Inferior parietal cortex (tissue), 1 donor: ENCODE measurements around the gene SND1.
A peak's percentile ranks its signal among the peaks of the same experiment; 100 is the strongest.

Source experiments
- DNase-seq: peaks from one replicate; pipeline ENCODE4 v3.0.0-alpha.2; 2016; ENCODE audit errors: extremely low spot score

SND1 gene

DNA sequence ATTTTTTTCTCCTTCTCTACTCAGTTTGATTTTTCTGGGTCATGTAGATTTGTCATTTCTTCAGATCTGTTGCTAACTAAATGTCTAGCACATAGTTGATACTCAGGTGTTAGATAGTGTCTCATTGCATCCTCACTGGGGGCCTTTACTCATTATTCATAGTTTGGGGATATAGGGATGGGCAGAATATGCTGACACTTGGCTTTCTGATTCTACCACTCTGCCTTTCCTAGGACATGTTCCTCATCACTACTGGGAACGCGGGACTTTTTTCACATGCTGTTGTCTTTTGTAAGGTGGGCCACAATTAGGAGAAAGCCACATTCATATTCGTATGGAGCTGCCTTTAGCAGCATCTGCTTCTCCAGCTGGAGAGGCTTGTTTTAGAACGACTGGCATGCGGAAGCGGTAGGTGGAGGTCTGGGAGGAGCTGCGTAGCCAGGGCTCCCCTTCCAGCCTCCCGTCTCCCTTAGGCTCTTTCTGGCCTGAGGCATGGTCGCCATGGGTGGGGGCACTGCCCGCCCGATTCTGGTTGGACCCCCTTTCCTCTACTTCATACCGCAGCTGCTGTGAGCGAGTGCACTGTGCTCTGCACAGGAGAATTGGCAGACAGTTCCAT lies 78.8 kb downstream of the SND1 start:
- peak; percentile 38 for DNase-seq

DNA sequence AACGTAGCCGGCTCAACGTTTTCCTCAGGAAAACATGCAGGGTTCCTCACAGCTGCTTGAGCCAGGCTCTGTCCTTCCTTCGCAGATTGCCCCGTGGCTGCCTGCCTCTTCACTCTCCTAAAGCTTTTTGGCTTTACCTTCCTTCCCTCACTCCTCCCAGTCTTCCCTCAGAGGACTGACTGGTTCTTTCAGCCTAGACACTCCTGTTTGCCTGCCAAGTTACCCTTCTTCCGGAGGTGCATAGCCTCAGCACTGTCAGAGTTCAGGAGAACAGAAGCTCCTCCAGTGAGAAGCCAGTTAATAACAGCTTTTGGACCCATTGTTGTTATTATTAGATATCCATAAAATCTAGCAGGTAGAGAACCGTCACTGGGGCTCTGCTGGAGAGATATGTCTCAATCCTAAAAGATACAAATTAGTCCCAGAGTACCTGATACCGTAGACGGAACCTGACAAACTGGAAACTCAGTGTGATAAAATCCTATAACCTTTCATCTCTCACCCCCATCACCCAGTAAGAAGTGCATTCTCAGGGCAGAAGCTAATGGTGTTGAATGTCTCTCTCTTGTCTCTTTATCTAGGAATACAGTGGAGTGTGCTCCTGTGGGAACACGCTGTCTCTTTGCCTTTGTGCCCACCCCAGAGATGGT lies 79.6 kb downstream of the SND1 start:
- no peak for DNase-seq

DNA sequence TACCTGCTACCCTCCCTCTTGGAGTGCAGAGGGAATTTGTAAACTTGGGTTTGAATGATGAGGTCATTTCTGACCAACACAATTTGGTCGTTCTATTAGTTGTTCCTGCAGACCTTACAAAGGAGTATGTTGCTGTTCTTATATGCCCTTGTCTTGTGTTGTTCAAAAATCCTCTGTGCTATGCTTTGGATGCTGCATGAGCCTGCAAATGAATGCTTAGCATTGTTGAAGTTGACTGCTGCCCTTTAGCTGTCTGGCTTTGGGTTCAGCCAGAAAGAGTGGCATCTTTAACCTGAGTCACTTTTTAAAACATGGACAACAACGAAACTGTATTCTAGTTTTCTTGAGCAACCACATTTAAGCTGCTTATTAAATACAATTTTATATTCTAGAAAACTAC lies 80.3 kb downstream of the SND1 start:
- no peak for DNase-seq

DNA sequence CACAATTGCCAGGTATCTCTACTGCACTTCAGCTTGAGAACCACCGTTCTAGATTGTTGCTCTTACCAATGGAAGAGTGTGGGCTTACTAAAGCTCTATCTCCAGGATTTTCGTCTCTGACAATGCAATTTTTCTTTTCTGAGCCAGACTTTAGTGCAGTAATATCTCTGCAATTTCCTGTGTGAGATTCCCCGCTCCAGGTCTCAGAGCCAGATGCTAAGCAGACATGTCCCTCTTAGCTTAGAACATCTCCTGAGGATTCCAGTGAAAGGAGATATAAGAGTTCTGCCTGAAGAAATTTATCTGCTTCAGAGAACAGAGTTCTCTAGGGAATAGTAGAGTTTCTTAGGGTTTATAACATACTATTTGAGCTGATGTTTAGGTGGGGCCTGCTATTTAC lies 82.0 kb downstream of the SND1 start:
- no peak for DNase-seq

DNA sequence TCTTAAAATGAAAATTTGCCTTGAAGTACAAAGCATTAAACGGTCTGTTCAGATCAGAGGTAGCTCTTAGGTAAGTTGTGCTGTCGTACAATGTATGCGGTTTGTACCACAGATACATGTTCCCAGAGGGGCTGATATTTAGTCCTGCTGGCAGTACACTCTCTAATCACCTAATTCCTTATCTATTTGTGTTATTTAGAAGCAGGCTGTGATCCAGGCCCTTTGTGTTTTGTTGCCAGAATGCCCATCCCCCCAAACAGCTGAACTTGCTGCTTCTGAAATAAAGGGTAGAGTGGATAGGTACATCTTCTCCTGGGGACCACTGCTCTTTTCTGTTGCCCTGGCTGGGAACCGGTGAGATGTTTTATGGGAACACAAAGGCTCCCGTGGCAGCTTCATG lies 84.5 kb downstream of the SND1 start:
- no peak for DNase-seq

DNA sequence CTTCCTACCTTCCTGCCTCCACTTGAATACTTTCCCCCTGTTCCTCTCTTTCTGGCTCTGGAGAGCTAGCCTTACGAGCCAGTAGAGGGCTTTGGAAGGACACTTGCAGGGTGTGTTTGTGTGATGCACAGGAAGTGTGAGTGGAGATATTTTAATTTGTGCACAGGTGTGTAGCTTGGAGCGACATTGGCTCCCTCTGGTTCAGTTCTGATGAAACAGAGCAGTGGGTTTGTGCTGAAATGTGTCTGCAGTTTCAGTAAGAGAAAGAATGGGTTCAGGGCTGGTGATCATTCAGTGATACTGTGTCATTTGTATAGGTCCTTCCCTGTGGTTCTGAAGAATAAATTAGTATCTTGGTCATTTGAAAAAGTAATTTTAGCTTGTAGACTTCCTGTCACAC lies 86.9 kb downstream of the SND1 start:
- no peak for DNase-seq

DNA sequence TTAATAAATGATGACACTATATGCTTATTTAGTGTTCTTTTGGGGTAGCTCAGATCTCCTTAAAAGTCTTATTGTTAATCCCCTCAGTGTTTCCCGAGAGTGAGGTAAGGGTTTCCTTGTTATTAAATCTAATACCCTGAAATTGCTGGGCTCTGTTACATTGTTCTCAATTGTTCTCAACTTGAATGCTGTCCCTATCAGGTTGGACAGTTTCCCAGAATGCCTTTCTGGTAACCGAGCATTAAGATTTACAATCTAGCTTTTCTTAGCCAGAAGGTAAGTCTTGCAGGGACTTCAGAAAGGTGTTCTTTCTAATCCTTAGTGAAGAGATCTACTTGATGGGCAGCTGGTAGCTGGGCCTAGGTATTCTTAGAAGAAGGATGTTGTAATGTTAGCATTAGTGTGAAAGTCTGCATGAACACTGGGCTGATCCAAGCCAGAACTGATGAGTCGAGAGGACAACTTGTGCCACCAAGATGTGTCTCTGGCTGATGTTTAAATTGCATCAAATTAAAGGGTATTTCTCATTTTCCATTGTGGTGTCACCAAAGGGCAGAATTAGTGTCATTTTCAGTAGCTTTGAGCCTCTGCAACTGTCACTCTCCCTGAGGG lies 89.9 kb downstream of the SND1 start:
- no peak for DNase-seq

DNA sequence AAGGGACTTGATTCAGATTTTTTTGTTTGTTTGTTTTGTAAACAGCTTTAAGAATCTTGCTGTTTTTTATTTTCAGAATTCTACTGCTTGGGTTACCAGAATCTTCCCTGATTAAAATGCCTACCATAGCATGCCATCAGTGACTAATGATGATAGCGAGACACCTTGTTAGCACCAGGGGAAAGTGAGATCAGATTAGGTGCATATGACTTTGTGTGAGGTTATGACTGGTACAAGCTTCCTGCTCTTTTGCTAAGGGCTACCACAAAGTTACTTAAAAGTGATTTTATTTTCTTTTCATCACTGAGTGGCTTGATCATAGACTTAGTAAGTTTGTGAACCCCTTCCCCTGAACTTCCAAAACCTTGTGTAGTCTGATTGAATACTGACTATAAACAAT lies 93.5 kb downstream of the SND1 start:
- DNase-seq: no peak

DNA sequence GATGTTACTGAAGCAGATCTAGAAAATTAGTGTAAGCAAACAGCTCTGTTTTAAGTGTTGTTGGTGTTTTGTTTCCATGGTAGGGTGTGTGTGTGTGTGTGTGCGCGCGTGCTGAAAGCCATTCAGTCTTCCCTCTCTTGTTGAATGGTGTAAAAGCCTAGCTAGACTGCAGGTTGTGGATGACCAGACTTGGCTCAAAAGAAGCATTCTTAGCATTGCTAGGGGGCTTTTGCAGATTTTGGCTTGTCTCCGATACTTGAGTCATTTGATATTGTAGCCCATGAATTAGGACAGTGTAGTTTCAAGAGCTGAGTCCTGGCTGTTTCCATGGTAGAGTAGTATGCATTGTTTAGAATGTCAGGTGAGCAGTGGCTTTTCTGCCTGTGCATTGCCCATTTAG lies 99.1 kb downstream of the SND1 start:
- DNase-seq: no peak

DNA sequence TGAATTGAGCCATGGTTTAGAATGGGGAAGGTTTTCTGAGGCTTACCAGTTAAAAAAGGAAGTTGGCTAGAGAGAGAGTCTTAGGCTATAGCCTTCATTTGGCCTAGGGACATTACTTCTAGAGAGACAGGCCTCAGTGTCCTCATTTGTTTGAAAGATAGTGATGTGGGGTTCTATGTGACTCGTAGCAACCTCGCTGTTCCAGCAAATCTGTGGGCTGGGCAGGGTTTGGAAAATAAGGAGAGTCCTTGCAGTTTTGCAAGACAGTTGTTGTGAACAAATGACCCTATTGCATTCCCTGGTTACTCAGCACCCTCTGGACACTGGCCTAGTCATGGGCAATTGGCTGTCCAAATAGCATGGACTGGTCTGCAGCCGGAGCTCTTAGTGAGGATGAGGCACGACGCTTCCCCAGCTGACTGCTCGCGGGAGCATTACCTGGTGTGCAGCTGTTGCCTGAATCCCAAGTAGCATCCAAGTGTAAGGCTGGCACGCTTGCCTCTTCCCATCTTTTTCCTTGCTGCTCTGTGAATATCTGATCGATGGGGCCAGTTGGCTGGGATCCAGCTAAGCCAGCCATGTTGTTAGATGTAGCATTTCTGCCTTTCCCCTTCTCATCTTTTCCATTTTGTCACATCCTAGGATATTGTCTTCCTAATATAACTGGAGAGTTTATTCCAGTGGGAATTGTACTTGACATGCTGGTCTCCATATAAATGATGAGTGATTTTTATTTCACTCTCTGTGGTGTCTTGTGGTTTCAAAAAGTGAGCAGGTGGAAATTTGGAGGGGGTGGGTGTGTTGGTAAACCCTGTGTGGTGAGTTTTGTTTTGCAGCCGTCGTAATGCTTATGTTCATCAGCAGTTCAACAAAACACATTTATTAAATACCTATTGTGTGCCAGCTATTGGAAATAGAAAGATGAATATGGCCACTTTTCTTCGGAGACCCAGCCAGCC lies 99.8 kb downstream of the SND1 start:
- no peak for DNase-seq

DNA sequence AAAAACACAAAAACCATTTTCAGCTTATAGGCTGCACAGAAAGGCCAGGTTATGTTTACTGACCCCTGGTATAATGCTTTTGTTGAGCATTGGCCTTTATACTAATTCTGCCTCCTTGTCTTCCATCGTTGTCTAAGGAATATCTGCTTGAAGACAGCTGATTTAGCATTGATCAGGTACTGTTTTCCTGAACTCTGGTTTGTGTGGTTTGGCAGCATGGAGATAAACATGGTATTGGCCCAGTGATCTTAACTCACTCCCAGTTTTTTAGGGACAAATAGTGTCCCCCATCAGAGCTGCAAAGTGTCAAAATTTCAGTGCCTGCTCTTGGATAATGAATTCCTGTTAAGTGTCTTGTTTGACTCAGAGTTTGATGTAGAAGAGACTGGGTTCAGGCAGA lies 100.8 kb downstream of the SND1 start:
- DNase-seq: no peak

DNA sequence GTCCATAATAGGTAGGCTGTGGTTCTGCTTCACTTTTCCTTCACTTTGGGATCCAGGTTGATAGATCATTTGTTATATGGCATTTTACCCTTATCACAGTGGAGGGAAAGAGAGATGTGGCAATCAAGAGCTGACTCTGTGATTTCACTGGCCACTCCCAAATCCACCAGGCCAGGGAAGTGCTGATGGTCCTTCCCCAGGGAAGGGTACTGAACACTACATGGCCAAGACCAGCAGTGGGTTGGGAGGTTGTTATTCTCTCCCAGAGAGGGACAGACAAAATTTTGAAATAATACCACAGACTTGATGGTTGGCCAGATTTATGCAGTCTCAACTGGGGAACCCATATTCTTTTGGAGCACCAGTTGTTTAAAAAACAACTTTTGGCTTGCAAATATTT lies 102.5 kb downstream of the SND1 start:
- DNase-seq: no peak

DNA sequence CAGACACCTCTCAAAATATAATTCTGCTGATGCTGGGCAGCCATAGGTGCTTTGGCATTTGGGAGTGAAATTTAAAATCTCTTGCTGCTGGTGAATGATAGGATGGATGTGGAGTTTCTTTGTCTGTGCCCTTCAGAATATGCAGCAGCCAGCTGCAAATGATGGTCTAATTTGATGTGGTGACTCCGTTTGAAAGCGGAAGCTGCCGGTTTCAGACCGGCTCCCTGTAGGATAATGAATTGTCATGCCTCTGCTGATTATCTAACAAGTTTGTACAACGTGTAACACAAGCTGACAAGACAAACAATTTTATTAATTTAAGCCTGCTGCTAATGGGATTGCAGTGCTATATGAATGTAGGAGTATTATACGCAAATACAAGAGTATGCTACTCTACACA lies 103.5 kb downstream of the SND1 start:
- no peak for DNase-seq

DNA sequence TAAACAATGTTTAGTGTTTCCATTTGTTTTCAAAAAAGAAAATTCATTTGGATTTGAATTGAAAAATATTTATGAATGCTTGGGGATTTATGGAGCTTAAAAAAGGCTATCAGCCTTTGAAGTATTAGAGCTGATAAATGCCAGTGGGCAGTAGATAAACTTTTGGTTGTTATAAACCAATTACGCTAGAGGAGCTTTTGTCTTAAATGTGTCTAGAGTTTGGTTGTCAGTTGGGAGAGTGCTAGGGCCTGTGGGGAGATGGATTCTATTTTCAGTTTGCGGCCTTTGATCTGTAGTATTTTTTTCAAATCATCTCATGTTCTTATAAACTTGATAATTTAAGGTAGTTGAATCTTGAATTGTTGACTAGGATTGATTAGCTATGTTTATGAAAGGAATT lies 104.0 kb downstream of the SND1 start:
- DNase-seq: no peak

DNA sequence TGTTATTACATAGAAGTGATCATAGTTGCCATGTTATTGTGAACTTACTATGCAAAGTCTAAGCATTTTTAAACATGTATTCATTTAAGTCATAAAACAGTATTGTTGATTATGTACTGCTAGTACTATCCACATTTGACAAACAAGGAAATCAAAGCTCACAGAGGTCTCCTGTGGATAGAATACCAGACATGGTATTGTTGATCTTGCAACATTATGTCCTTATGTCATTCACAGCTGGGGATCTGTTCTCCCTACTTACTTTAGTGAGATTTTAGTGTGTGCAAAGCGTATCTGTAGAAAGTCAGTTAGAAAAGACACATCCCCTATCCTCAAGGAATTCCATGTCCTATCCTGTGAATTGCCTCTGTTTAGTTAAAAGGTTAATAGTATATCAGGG lies 106.1 kb downstream of the SND1 start:
- DNase-seq: no peak

DNA sequence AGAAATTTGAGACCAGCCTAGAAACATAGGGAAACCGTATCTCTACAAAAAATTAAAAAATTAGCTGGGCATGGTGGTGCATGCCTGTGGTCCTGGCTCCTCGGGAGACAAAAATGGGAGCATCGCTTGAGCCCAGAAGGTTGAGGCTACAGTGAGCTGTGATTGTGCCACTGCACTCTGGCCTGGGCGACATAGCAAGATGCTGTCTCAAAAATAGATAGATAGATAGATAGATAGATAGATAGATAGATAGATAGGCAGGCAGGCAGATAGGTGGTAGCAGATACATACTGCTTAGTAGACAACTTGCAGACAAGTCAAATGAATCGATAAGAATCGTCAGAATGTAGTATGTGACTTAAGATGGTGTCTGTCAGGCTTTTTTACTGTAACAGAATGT lies 106.9 kb downstream of the SND1 start:
- DNase-seq: no peak

DNA sequence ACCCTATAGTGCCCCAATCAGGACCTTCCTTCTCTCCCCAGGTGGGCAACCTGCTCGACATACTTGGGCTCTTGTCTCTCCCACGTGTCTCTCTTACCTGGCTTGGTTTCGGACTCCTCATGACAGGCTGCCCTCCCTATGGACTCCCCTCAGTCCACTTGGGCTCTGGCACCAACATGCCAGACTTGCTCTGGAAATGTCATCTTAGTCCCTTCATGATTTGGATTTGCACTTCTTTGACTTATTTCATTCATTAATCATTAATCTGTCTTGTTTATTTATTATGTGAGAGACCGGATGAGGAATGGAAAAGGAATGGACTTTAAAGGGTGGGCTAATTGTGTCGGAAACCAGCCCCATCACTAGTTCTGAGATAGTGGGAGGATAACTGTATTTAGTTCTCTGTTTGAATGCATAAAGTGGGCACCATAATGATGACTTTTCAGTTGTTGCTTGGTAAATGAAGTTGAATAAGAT lies 108.0 kb downstream of the SND1 start:
- no peak for DNase-seq

DNA sequence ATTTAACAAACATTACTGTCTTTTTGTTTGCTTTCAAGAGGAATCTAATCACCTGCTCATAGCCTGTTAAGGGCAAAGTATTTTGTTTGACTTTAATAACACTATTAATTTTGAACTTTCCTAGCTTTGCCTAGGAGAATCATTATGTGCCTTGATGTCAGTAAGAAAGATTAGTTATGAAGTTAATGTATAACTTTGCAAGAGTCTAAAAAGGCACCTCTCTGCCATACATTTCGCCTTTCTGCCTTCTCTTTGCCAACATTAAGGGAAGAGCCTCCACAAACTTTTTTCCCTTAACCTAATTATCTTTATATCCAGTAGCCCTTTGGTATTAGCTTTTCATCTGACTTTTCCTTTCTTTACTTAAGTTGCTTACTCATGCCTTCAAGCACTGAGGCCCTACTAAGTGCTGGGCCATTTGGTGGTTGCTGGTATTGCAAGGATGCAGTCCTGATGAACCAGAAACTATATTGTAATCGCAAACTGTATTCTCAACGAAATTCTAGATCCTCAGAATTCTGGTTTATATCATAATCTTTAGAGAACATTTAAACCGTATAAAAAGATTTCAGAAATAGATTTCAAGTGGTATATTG lies 108.5 kb downstream of the SND1 start:
- DNase-seq: no peak

DNA sequence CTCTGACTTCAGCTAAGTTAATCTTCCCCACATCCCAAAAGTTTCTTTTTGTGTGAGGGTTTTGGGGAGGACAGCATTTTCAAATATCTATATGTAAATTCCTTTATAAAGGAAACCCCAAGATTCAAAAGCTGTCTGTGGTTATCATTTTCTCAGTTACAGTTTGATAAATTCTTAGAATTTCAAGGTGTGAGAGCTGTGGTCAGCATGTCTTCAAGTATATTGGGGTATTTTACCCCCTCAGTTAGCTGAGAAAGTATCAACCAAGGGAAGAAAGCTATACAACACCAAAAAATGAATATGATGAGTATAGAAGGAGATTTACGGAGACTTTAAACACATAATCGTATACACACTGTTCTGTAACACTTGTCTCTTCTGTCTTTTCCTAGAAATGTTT lies 109.2 kb downstream of the SND1 start:
- no peak for DNase-seq

DNA sequence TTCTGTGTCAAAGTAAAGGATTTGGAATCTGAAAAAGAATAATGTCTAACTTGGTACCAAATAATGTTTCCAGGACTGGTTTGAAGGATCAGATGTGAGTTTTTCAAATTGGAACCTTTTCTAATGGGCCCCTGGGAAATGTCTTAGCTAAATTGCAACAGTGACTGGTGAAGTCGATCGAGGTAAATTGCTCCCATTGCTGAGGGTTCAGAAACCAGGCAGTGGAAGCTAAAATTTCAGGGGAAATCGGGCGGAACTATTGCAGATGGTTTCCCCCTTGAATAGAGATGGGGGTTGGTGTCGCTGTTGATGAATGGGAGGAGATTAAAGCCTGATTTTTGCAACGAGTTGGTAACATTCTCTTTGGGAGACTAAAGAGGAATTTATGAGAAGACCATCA lies 112.7 kb downstream of the SND1 start:
- DNase-seq: no peak

DNA sequence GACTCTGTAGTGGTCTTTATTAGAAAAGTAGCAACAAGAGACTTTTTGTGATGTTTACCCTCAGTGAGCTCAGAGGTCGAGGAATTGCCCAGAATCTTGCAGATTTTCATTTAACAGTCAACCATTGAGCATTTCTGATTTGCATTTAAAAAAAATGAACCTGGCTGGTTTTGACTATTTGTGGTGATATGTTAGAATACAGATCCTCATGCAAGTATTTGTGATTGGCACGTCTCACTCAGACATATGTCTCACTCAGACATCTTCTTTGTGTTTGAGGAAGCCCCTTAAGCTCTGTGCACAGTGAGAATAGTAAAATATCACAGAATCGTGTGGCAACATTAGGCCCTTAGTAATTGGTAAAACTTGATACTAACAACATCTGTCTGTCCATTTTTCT lies 113.2 kb downstream of the SND1 start:
- DNase-seq: no peak
